Smooth muscle cell of the brain vasculature (primary cell): Measurements from ENCODE around the gene OXTR.
"Not testable (repeated sequence)": the region's sequence is repeated elsewhere in the genome, so short reads cannot be mapped to it uniquely, and the experiment has no call there.

ENCODE experiments used
- DNase-seq: peaks from one replicate; pipeline ENCODE4 v3.0.0-alpha.2; 2012; ENCODE audit warnings: low read depth, low spot score

OXTR gene

DNA sequence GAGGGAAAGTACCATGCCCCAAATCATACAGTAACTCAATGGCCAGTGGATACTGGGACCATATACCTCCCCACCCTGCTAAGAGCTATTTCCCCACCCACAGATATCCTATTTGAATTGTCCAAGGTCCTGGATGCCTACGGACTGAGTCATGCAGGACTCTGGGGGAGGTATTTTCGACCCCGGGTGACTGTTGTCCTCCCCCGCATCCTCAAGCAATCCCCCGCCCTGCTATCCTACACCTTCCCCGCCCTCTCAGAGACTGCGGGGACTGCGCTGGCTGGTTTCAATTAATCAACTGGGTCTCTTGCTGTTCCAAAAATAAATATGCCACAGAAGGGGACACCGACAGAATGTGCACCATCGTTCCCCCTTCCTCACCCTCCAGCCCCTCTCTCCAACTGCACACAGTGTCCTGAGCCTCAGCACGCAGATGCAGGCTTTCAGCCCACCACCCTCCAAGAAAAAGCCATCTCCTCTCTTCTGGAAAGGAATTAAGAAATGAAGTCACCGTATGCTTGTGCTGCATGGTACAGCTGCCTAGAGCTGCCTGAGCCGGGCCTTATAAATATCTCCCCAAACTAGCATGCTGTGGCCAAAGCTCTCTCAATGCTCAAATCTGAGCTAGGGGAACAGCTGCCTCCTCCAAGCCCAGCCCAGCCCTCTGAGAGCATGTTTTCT lies 27.7 kb downstream of the OXTR start:
- DNase-seq, result peak; percentile 76

- DNase-seq, result no peak
These were observed 29.5 kb downstream of the OXTR start for GRCh38 chr3:8739757-8740504.

DNA sequence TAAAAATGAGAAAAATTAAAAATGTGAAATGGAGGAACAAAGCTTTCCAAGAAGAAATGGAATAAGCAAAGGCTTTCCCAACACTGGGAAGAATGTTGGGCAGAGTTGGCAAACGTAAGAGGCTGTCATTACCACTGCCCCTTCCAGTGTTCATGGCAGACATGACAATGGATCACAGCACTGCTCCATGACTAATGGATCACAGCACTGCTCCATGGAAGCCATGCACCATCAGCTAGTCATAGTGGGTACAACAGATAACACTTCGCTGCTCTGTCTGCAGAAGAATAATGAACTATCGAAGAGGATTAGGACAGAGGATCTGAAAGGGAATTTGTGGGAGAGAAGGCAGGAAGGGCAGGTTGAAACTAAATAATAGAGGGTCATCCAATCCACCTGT lies 30.8 kb downstream of the OXTR start:
- no peak for DNase-seq

GRCh38 chr3:8737823-8738222 lies 31.6 kb downstream of the OXTR start:
- DNase-seq, result no peak

DNA sequence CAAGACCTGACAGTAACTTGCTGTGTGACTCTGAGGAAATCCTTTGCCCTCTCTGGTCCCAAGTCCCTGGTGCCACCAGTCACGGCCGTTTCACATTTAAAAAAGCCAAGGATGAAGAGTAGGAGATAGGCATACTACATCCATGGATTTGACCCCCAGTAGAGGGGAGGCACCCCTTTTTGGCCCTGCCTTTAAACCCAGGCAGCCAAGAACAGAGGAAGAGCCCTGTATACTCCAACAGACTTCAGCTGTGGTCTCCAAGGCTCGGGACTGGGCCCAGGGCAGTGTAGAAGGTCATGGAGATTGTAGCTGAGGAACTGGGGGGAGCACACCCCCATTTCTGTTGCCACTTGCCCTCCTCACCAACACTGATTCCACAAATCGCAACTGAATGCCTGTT lies 32.1 kb downstream of the OXTR start:
- DNase-seq, result no peak

- DNase-seq, result no peak
These were observed 33.0 kb downstream of the OXTR start for GRCh38 chr3:8736436-8736835.

GRCh38 chr3:8734908-8735307 lies 34.5 kb downstream of the OXTR start:
- DNase-seq, result no peak

GRCh38 chr3:8734137-8734878 lies 35.1 kb downstream of the OXTR start:
- no peak for DNase-seq

DNA sequence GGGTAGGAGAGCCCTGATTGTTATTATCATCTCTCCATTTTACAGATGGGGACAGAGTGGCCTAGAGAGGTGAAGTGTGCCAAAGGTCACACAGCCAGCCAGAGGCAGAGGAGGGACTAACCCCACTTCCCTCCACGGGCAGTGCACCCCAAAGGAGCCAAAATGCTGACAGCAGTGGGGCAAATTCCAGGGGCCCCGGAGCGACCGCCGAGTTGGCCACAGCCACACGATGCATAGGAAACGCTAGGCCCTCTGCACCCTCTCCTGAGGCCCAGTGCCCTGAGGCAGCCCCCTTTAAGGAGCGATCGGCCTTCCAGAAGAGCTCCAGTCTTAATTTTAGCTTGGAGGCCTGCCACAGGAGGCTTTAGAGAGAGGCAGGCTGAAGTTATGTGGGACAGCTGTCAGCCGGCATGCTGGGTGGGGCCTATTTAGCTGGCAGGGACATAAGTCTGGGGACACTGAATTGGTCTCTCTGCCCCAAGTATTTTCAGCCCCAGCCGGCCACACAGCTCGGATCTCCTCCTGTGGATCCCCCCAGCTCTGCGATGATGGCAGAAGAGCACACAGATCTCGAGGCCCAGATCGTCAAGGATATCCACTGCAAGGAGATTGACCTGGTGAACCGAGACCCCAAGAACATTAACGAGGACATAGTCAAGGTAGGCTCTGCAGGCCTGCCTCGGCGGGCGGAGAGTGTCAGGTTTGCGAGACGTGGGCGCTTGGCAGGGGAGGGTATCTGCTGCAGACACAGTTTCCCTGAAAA lies 35.9 kb downstream of the OXTR start, which contains the start of gene CAV3:
Gene CAV3, plus strand, starts transcription at position 471 of the 763 bp plus-strand sequence. Its CDS starts 75 bp downstream, at position 546.
- no peak for DNase-seq

- DNase-seq, result no peak
These were observed 37.0 kb downstream of the OXTR start for GRCh38 chr3:8732413-8732812.

GRCh38 chr3:8730656-8731055 lies 38.8 kb downstream of the OXTR start:
- no peak for DNase-seq

GRCh38 chr3:8729479-8729878 lies 39.9 kb downstream of the OXTR start:
- no peak for DNase-seq

DNA sequence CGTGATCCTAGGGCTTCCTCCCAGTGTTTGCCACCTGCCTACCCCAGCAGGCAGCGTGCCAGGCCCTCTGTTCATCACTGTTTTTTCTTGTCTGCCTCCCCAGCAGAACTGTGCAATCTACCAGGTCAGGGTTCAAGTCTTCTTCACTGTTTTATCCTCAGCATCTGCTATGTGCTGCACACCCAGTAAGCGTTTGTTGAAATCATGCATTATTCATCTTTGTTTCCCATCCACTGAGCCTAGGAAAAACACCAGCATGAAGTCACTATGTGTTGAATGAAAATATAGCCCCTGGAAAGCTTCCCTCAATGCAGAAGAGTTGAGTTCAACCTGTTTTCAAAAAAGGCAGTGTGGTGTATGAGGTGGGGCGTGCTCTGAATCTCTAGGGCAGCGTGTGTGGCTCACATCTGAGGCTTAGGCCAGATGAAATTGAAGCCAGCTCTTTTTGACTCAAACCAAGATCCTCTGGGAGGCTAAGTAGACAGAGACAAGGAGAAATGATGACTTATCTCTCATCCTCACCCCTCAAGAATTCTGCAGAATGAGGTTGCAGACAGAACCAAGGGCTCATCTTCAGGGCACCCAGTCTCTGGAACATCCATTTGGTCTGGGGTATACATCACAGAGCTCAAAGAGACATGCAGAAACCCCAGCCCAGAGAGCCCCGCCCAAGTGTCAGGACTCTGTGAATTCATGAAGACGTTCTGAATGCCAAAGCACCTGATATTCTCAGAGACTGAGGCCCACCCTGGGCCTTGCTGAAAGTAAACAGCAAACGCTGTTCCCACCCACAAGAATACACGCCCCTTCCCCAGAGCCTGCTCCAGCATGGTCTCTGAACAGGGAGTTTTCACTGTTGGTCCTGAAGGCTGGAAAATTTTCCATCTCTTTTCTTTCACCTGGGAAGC lies 41.6 kb downstream of the OXTR start:
- DNase-seq, result no peak

DNA sequence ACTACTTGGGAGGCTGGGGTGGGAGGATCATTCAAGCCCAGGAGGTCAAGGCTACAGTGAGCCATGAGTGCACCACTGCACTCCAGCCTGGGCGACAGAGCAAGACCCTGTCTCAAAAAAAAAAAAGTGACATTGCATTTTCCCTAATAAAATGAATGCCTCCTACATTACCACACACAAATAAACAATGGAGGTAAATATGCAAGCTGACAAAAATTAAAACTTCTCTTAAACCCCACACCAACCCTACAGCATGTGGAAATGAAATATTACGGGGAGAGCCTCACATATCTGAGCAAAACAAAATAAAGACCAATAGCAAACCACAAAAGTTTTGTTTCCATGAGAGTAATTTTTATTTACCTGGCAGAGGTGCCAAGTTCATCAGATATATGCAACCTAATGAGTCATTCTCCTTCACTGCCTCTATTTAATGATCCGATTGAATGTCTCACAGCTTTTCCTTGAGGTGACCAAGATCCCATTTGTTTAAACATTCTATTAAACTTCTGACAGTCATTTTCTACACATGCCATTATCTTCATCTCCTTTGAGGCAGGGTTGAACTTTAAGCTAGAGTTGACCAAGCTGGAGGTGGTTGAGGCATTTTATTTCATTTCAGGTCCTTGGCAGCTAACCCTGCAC lies 45.2 kb downstream of the OXTR start:
- no peak for DNase-seq

DNA sequence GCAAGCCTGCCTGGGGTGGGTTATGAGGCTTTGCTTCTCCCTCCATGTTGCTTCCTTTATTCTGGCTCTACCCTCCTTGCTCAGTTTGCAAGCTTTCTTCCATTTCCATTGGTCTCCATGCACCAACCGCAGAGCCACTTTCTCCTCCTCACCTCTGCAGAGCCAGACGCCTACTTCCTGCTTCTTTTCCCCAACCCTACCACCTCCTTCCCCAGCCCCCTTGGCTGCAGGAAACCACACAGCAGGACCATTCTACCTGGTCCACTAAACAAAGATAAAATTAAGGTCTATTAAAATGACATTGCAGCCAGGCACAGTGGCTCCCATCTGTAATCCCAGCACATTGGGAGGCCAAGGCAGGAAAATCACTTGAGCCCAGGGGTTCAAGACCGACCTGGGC lies 45.8 kb downstream of the OXTR start:
- DNase-seq, result no peak

GRCh38 chr3:8722808-8723207 lies 46.6 kb downstream of the OXTR start:
- DNase-seq, result no peak

GRCh38 chr3:8715757-8716156 lies 53.7 kb downstream of the OXTR start:
- DNase-seq, result not testable (repeated sequence)

DNA sequence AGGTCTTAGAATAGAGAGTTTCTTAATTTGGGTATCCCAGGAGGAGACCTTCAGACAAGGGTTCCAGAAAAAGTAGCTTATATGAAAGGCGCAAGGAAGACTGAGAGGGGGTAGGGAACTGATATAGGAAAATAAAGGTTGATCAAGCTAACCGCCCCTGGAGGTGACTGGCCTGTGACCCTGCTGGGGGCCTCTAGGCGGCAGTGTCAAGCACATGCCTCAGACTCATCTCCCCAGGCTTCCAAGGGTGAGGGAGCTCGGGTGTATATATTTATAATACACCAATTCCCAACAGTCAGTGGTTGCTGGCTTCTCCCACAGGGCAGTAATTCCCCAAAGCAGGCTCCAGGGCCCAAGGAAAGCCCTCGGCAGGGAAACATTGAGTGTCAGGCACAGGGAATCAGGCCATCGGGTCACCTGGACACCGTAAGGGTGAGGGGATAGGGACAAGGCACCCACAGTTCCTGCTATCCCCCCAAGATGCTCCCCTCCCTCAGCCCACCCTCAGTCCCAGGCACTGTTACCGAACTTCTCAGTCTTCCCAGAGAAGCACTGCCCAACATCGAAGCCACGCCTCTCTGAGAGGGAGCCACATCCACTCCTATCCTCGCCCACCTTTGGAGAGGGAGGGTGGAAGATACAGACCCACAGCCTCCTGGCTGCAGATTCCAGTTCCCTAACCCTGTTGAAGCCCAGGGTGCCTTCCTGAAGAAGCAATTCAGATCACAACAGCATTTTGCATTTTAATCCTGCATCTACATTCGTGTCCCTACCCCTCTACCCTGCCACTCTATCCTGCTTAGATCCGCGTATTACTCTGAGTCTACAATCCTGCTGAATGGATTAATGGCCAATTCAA lies 55.3 kb downstream of the OXTR start:
- DNase-seq, result no peak

- DNase-seq, result no peak
These were observed 56.5 kb downstream of the OXTR start for GRCh38 chr3:8712908-8713255.
